Breast epithelium (tissue), 3 donors: ENCODE data around the gene CSNK1G1.

Experiments used
- CTCF ChIP-seq, 3 donors: fragments of 450-650 bp; IDR thresholded peaks; one replicate each; pipeline ENCODE4 v1.5.1; 2016 to 2017; ENCODE audit warnings: antibody characterized with exemption in 3 of 3, mild to moderate bottlenecking in 3 of 3, moderate library complexity in 3 of 3
- POLR2A ChIP-seq: fragments of 450-650 bp; IDR thresholded peaks from one replicate; pipeline ENCODE4 v1.6.1; 2016; ENCODE audit warnings: antibody characterized with exemption, mild to moderate bottlenecking, moderate library complexity
- POLR2AphosphoS5 ChIP-seq, 3 donors: sonication (generic); formaldehyde crosslinking; IDR thresholded peaks; one replicate each; pipeline ENCODE4 v1.6.1; 2017; ENCODE audit warnings: antibody characterized with exemption in 3 of 3

DNA sequence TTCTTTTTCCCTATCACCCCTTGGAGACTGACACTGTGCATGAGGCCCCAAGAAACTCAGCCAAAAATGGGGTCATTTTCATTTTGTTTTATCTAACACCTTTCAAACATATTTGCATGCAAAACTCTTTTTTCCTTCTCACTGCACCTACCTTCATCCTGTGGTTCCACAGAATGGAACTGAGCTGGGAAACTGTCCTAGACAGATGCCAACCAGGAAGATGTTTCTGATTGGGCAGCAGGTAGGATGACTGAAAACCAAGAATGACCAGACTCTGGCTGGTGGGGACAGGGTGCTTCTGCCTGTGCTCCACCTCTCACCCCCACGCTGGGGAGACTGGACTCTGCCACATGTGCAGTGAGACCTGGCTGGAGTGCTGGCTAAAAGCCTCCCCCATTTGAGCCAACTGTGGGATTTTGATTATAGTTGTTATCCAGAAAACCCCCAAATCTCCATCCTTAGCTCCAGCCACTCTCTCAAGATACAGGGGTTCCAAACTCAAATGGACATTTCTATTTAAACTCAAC lies 198.3 kb downstream of the CSNK1G1 start:
- TF ChIP-seq POLR2AphosphoS5 (IDR thresholded peaks at IDR 0.05) (no peak), CTCF (IDR thresholded peaks at IDR 0.05) (no peak), POLR2A (no peak)
